Measurements from ENCODE around the gene EMC8.

DNA sequence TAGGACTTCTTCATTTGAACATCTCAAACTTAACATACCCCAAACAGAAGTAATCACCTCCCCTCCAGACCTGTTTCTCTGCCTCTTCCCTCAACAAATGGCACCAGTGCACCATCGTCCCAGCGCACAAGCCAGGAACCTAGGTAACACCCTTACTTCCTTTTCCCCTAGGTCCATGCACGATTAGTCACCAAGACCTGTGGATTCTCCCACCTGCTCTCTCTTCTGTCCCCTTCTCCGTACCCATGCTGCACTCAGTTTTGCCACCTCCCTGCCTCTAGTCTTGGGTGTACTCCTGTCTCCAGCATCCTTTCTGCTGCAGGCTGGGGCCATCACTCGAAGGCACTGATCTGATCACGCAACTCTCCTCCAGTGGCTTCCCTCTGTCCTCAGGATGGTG lies 3.2 kb downstream of the EMC8 start:
- TF ChIP-seq, protein P1, sequence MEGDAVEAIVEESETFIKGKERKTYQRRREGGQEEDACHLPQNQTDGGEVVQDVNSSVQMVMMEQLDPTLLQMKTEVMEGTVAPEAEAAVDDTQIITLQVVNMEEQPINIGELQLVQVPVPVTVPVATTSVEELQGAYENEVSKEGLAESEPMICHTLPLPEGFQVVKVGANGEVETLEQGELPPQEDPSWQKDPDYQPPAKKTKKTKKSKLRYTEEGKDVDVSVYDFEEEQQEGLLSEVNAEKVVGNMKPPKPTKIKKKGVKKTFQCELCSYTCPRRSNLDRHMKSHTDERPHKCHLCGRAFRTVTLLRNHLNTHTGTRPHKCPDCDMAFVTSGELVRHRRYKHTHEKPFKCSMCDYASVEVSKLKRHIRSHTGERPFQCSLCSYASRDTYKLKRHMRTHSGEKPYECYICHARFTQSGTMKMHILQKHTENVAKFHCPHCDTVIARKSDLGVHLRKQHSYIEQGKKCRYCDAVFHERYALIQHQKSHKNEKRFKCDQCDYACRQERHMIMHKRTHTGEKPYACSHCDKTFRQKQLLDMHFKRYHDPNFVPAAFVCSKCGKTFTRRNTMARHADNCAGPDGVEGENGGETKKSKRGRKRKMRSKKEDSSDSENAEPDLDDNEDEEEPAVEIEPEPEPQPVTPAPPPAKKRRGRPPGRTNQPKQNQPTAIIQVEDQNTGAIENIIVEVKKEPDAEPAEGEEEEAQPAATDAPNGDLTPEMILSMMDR (conservative IDR thresholded peaks at IDR 0.05; ENCODE audit: low read length), result no peak
- no peak for TF ChIP-seq EZH2phosphoT487 (IDR thresholded peaks at IDR 0.05; ENCODE audit: borderline replicate concordance)
